Measurements from ENCODE around the gene HECW1.

HECW1 gene

GRCh38 chr7:43479543-43479942 lies 367.1 kb downstream of the HECW1 start:
- H3K9me3 ChIP-seq = no peaks in the 10 kb centered on the region
- no peaks in the 10 kb centered on the region for H3K36me3 ChIP-seq
- TF ChIP-seq CTCF (IDR thresholded peaks at IDR 0.05) = no peak
- H3K4me1 ChIP-seq (ENCODE audit: control insufficient read depth in 1 of 2, insufficient read depth in 1 of 2, low read depth in 1 of 2, low read length in 1 of 2) = no peaks in the 10 kb centered on the region
- no peaks in the 10 kb centered on the region for H3K27me3 ChIP-seq
- H3K4me3 ChIP-seq (ENCODE audit: low read depth in 1 of 2, low read length in 1 of 2) = no peak overlapping the region
- H3K27ac ChIP-seq = no peak overlapping the region

DNA sequence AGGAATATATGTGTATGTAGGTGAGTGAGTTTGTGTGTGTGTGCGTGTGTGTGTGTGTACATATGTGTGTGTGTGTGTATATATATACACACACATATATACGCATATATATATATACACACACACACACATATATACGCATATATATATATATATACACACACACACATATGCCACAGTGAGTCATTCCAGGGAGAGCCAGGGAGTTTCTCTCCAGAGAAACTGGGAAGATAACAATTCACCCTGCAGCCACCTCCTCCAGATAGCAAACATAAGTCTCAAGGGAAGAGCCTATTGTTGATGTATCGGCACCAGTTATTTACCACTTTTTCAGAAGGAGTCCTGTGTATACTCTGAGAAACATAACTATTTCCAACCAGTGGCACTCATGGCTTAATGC lies 368.1 kb downstream of the HECW1 start:
- Histone ChIP-seq H3K27me3 (no peaks in the 10 kb centered on the region), H3K9me3 (no peaks in the 10 kb centered on the region), H3K4me1 (ENCODE audit: control insufficient read depth in 1 of 2, insufficient read depth in 1 of 2, low read depth in 1 of 2, low read length in 1 of 2) (no peaks in the 10 kb centered on the region), H3K36me3 (no peaks in the 10 kb centered on the region), H3K27ac (no peak overlapping the region), H3K4me3 (ENCODE audit: low read depth in 1 of 2, low read length in 1 of 2) (no peak overlapping the region)
- TF ChIP-seq CTCF (IDR thresholded peaks at IDR 0.05) = no peak

GRCh38 chr7:43481902-43482678 lies 369.6 kb downstream of the HECW1 start:
- H3K4me1 ChIP-seq (ENCODE audit: control insufficient read depth in 1 of 2, insufficient read depth in 1 of 2, low read depth in 1 of 2, low read length in 1 of 2) = no peaks in the 10 kb centered on the region
- H3K27me3 ChIP-seq = no peaks in the 10 kb centered on the region
- H3K9me3 ChIP-seq = no peaks in the 10 kb centered on the region
- H3K36me3 ChIP-seq = no peaks in the 10 kb centered on the region
- no peak overlapping the region for H3K4me3 ChIP-seq (ENCODE audit: low read depth in 1 of 2, low read length in 1 of 2)
- no peak for TF ChIP-seq CTCF (IDR thresholded peaks at IDR 0.05)
- no peak overlapping the region for H3K27ac ChIP-seq

DNA sequence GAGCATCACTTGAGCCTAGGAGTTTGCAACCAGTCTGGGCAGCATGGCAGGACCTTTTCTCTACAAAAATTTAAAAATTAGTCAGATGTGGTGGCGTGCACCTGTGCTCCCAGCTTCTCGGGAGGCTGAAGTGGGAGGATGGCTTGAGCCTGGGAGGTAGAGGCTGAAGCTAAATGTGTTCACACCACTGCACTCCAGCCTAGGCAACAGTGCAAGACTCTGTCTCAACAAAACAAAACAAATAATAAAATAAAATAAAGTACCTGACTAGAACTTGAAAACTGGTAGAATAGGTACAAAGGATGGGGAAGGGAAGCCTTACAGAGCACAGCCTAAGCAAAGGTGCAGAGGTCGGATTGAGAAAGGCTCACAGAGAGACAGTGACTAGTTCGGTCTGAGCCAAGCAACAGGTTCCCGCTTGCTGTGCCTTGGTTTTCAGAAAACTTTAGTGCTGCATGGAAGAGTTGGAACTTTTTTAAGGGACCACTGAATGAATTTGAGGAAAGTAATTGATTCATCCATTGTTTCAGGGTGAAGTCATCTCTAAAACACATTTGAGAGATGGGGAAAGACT lies 370.3 kb downstream of the HECW1 start:
- Histone ChIP-seq H3K4me3 (ENCODE audit: low read depth in 1 of 2, low read length in 1 of 2) (no peak overlapping the region), H3K27me3 (no peaks in the 10 kb centered on the region), H3K9me3 (no peaks in the 10 kb centered on the region), H3K4me1 (ENCODE audit: control insufficient read depth in 1 of 2, insufficient read depth in 1 of 2, low read depth in 1 of 2, low read length in 1 of 2) (no peaks in the 10 kb centered on the region), H3K36me3 (no peaks in the 10 kb centered on the region), H3K27ac (no peak overlapping the region)
- no peak for TF ChIP-seq CTCF (IDR thresholded peaks at IDR 0.05)

GRCh38 chr7:43484678-43485395 lies 372.4 kb downstream of the HECW1 start:
- no peak overlapping the region for H3K4me3 ChIP-seq (ENCODE audit: low read depth in 1 of 2, low read length in 1 of 2)
- no peaks in the 10 kb centered on the region for H3K4me1 ChIP-seq (ENCODE audit: control insufficient read depth in 1 of 2, insufficient read depth in 1 of 2, low read depth in 1 of 2, low read length in 1 of 2)
- no peaks in the 10 kb centered on the region for H3K36me3 ChIP-seq
- no peaks in the 10 kb centered on the region for H3K9me3 ChIP-seq
- no peak for TF ChIP-seq CTCF (IDR thresholded peaks at IDR 0.05)
- no peak overlapping the region for H3K27ac ChIP-seq
- no peaks in the 10 kb centered on the region for H3K27me3 ChIP-seq
